ENCODE results near the gene PIP4K2A.

Gene PIP4K2A

GRCh38 chr10:22638863-22639262, 75.5 kb downstream of the PIP4K2A start:
- no peak for DNase-seq (ENCODE audit: low read depth in 2 of 2)

- no peak for DNase-seq (ENCODE audit: low read depth in 2 of 2)
Measured at GRCh38 chr10:22637491-22637890, 76.9 kb downstream of the PIP4K2A start.

- no peak for DNase-seq (ENCODE audit: low read depth in 2 of 2)
Measured at GRCh38 chr10:22635650-22636049, 78.7 kb downstream of the PIP4K2A start.

- DNase-seq (ENCODE audit: low read depth in 2 of 2) = no peak
Measured at GRCh38 chr10:22634606-22635459, 79.5 kb downstream of the PIP4K2A start.

GRCh38 chr10:22634093-22634492, 80.3 kb downstream of the PIP4K2A start:
- no peak for DNase-seq (ENCODE audit: low read depth in 2 of 2)

- DNase-seq (ENCODE audit: low read depth in 2 of 2) = no peak
Measured at GRCh38 chr10:22633528-22633927, 80.8 kb downstream of the PIP4K2A start.

- DNase-seq (ENCODE audit: low read depth in 2 of 2) = no peak
Measured at GRCh38 chr10:22633106-22633505, 81.3 kb downstream of the PIP4K2A start.

GRCh38 chr10:22631646-22632278, 82.6 kb downstream of the PIP4K2A start:
- DNase-seq (ENCODE audit: low read depth in 2 of 2) = no peak

- no peak for DNase-seq (ENCODE audit: low read depth in 2 of 2)
Measured at GRCh38 chr10:22631185-22631584, 83.2 kb downstream of the PIP4K2A start.

- no peak for DNase-seq (ENCODE audit: low read depth in 2 of 2)
Measured at GRCh38 chr10:22630234-22631174, 83.9 kb downstream of the PIP4K2A start.

- DNase-seq (ENCODE audit: low read depth in 2 of 2) = no peak
Measured at GRCh38 chr10:22629852-22630233, 84.5 kb downstream of the PIP4K2A start.

- DNase-seq (ENCODE audit: low read depth in 2 of 2) = no peak
Measured at GRCh38 chr10:22629126-22629525, 85.3 kb downstream of the PIP4K2A start.

GRCh38 chr10:22628309-22628708, 86.1 kb downstream of the PIP4K2A start:
- DNase-seq (ENCODE audit: low read depth in 2 of 2) = no peak

- no peak for DNase-seq (ENCODE audit: low read depth in 2 of 2)
Measured at GRCh38 chr10:22626784-22627183, 87.6 kb downstream of the PIP4K2A start.

GRCh38 chr10:22625516-22626290, 88.7 kb downstream of the PIP4K2A start:
- no peak for DNase-seq (ENCODE audit: low read depth in 2 of 2)

- DNase-seq (ENCODE audit: low read depth in 2 of 2) = no peak
Measured at GRCh38 chr10:22624287-22624738, 90.1 kb downstream of the PIP4K2A start.

GRCh38 chr10:22623633-22624253, 90.6 kb downstream of the PIP4K2A start:
- DNase-seq (ENCODE audit: low read depth in 2 of 2) = no peak

GRCh38 chr10:22622242-22622806, 92.1 kb downstream of the PIP4K2A start:
- no peak for DNase-seq (ENCODE audit: low read depth in 2 of 2)

GRCh38 chr10:22621726-22622125, 92.7 kb downstream of the PIP4K2A start:
- DNase-seq (ENCODE audit: low read depth in 2 of 2) = no peak

GRCh38 chr10:22620929-22621328, 93.4 kb downstream of the PIP4K2A start:
- DNase-seq (ENCODE audit: low read depth in 2 of 2) = no peak

Measured in stimulated activated CD4-positive, alpha-beta T cell treated with anti-CD3 and anti-CD28 coated beads, Interleukin-12 subunit alpha, Interleukin-12 subunit beta, amount 100 ng/mL, for 24 hours (primary cell).